ENCODE measurements around the gene IMPACT.

The IMPACT gene, protein sequence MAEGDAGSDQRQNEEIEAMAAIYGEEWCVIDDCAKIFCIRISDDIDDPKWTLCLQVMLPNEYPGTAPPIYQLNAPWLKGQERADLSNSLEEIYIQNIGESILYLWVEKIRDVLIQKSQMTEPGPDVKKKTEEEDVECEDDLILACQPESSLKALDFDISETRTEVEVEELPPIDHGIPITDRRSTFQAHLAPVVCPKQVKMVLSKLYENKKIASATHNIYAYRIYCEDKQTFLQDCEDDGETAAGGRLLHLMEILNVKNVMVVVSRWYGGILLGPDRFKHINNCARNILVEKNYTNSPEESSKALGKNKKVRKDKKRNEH

DNA sequence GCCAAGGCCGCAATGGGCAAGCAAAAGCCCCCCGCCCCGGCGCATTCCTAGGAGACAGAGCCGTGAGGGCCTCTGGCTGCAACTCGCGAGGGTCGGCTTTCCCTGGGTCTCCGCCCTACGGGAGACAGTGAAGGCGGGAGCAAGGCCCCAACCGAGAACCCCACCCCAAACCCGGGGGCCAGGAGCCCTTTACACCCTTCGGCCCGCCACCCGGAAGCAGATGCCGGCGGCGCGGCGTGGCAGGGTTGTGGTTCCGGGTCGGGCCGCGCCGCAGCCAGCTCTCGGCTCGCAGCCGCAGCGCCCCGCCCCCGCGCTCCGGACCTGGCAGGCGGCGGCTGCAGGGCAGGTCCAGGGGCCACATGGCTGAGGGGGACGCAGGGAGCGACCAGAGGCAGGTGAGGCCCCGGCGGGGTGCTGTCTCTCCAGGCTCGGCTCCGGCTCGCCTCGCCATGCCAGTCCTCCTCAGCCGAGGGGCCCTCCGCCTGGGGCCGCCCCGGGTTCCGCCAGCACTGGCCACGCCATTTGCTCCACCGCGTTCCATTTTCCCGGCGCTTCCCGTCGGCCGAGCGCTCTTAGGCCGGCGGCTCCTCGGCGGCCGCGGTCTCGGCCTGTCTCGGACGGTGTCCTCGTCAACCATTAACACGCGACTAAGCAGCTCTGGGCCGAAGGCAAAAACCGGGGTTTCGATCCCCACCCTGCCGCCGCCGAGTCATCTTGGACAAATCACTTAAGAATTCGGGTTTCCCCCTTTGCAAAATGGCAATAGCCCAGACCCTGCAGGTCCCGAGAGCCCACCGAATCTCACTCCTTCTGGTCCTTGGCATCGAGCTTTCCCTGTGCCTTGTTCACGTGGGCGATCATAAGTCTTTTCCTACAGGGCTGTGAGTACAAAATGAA is at the start of gene IMPACT:
Gene IMPACT, plus strand, starts transcription at position 273 of the 897 bp plus-strand sequence. Its CDS starts 87 bp downstream, at position 360.
- peak; percentile 92 for DNase-seq (ENCODE audit: low spot score)

GRCh38 chr18:24378598-24378997 is 47.9 kb upstream of the IMPACT start:
- DNase-seq (ENCODE audit: low spot score): no peak

DNA sequence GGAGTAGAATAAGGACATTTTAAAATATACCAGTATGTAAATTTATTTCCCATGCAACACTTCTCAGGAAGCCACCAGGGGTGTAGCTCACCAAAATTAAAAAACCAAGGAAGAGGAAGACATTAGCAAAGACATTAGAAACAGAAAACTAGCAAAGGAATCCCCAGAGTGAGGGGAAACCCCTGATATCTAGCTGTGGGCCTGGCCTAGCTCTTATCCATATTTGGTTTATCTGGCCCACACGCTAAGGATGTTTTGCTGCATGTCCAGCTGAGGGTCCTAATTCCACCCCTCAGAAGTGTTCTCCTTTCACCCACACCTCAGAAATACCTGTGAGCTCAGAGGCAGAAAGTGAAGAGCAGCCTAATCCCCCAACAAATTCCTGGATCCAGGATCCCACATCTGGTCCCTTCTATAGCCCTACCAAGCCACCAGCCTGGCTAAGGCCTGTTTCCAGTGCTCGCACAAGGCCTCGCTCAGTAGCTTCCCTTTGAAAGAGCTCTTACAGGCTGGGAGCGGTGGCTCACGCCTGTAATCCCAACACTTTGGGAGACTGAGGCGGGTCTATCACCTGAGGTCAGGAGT is 46.2 kb upstream of the IMPACT start:
- DNase-seq (ENCODE audit: low spot score): no peak

GRCh38 chr18:24381126-24381525 is 45.3 kb upstream of the IMPACT start:
- no peak for DNase-seq (ENCODE audit: low spot score)

- DNase-seq (ENCODE audit: low spot score): no peak
Observed at GRCh38 chr18:24386681-24387080, 39.8 kb upstream of the IMPACT start.

- DNase-seq (ENCODE audit: low spot score): no peak
Observed at GRCh38 chr18:24388957-24389356, 37.5 kb upstream of the IMPACT start.

- DNase-seq (ENCODE audit: low spot score): peak; percentile 43
Observed at GRCh38 chr18:24395049-24395795, 31.2 kb upstream of the IMPACT start.

GRCh38 chr18:24396082-24396633 is 30.3 kb upstream of the IMPACT start:
- DNase-seq (ENCODE audit: low spot score): peak; percentile 27

GRCh38 chr18:24397131-24397693 is 29.3 kb upstream of the IMPACT start:
- DNase-seq (ENCODE audit: low spot score): peak; percentile 78

DNA sequence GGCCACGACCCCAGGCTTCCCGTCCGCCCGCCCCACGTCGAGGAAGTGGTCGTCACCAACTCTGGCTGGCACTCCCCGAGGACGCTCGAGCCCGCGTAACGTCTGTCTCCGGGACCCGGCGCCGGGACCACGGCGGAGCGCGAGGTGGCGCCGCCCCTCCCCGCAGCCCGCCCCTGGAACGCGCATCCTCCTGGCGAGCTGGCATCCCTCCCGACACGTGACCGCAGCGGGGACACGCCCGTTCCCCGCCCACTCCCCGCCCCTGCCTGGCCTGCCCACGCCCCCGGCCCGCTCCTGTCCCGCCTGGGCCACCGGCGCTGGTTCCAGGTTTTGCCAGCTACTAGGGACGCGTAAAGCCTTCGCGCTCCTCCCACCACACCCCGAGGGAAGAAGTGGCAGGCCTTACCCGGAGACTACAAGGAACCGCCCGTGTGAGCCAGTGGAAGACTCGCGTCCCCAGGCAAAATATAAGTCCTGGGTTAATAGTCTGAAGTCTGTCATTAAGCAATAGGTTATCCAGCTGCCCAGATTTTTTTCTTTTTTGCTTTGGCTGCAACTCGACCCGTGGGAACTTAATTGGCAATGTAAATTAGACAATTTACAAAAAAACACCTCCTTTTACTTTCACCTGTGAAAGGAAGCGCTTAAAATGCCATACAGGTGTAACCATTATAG is 28.6 kb upstream of the IMPACT start, which contains the start of gene OSBPL1A:
Gene OSBPL1A, minus strand, starts transcription at position 131 of the 675 bp plus-strand sequence. CDS start 20,291 bp downstream, outside the sequence.
- peak; percentile 93 for DNase-seq (ENCODE audit: low spot score)

GRCh38 chr18:24398540-24398939 is 27.9 kb upstream of the IMPACT start:
- DNase-seq (ENCODE audit: low spot score): no peak

- DNase-seq (ENCODE audit: low spot score): no peak
Observed at GRCh38 chr18:24400587-24400986, 25.9 kb upstream of the IMPACT start.

DNA sequence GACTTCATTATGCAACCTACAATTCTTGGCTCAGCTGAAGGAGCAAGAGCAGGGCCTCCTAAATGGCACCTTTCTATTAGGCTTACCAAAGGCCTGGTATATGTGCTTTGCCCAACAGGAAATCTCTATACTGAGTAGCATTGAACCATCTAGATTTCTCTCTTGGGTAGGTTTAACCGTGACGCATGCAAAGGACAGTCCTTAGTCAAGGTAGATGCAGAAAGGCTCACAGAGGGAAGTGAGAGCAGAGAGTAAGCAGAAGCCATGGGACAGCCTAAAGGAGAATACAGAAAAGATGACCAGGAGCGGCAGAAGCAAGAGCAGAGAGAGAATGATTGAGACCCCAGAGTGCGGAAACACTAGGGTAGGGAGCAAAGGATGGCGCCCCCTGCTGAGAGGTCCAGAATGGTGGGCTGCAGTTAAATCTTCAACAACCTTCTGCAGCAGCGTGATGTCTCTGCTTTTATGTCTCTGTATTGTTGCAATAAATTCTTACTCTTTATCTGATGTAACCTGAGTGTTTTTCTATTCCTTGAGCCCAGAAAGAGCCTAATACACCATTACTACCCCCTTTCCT is 24.2 kb upstream of the IMPACT start:
- no peak for DNase-seq (ENCODE audit: low spot score)

- DNase-seq (ENCODE audit: low spot score): no peak
Observed at GRCh38 chr18:24403076-24403475, 23.4 kb upstream of the IMPACT start.

DNA sequence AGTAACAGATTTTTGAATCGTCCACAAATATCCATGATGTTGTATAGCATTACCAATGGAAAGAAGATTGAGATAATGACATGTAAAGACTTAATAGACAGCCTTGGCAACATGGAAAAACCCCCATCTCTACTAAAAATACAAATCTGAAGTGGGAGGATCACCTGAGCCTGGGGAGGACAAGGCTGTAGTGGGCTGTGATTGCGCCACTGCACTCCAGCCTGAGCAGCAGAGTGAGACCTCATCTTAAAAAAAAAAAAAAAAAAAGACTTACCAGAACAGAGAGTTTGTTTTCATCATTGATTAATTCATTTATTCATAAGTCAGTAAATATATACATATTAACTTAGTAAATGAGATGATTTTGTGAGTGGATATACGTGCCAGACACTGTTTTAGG is 21.9 kb upstream of the IMPACT start:
- no peak for DNase-seq (ENCODE audit: low spot score)

GRCh38 chr18:24408496-24408895 is 18.0 kb upstream of the IMPACT start:
- no peak for DNase-seq (ENCODE audit: low spot score)

DNA sequence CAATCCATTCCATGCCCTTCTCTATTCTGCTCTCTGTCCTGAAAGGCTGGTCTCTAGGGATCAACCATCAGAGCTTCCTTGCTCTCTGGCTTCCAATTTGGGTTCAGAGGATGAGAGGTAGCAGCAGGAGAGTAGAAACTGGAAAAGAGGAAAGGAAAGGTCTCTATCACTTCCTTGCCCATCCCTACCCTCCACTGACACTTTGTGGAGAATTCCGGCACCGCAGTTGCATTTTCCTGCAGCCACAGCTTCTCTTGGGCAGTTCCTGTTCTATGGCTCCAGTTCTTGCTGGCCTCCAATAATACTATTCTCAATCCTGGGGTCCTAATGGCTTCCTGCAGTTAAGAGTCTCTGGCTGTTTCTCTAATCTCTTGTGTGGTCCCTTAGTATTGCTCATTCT is 13.3 kb upstream of the IMPACT start:
- no peak for DNase-seq (ENCODE audit: low spot score)

GRCh38 chr18:24414349-24415003 is 12.0 kb upstream of the IMPACT start:
- no peak for DNase-seq (ENCODE audit: low spot score)

DNA sequence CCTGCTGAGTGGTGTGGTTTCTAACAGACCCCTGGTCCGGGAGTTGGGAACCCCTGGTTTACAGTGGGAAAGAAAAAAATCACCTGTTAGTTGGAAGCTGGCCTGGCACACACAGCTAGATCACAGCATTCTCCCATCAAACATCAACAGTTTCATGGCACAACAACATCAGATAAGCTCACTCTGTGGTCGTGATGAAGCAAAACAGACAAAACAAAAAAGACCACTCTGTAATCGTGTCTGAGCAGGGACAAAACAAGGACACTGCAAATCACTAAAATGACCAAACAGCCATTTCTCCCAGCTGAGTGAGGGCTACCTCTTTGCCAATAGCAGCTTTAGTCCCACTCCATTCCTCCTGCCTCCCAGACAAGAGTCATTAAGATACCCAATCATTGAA is 9.0 kb upstream of the IMPACT start:
- no peak for DNase-seq (ENCODE audit: low spot score)

DNA sequence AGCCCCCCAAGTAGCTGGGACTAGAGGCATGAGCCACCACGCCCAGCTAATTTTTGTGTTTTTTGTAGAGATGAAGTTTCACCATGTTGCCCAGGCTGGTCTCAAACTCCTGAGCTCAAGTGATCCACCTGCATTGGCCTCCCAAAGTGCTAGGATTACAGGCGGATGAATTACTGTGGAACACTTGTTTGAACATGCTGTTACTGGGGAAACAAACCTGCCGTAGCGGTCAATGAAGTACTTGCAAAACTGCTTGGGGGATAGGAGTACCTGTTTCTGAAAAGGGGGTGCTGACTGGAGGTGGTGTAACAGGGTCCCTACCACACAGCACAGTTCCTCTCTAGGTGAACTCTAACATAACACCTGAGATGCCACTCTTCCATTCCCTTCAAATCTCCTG is 5.9 kb upstream of the IMPACT start:
- DNase-seq (ENCODE audit: low spot score): no peak

Data from RKO (cell line).